ENCODE data around the gene TLR2. TPM values are rescaled to one million over a fixed set of nuclear protein-coding genes. Genes with fewer than 3 reads are reported as not detected.

Gene TLR2
- total and polyA plus RNA-seq, 2 experiments from 2014 or later: 0.63 to 1.2 TPM

DNA sequence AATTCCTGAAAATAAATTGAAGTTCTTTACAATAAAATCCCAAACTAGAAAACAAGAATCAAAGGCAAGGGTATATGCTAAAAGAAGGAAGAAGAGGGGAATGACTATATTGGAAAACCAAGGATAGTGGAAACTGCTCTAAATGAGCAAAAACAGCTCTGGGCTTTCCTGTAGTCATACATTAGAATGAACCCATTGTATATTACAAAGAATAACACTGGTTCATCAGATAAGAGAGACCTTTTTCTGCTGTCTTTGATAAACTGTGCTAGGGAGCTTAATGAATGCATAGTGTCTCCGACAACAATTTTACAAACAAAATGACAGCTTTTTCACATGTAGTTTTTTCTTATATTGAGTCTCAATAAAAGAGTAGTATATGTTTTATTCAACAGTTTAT lies 26.6 kb downstream of the TLR2 start (continued):
- TF ChIP-seq, protein P1, sequence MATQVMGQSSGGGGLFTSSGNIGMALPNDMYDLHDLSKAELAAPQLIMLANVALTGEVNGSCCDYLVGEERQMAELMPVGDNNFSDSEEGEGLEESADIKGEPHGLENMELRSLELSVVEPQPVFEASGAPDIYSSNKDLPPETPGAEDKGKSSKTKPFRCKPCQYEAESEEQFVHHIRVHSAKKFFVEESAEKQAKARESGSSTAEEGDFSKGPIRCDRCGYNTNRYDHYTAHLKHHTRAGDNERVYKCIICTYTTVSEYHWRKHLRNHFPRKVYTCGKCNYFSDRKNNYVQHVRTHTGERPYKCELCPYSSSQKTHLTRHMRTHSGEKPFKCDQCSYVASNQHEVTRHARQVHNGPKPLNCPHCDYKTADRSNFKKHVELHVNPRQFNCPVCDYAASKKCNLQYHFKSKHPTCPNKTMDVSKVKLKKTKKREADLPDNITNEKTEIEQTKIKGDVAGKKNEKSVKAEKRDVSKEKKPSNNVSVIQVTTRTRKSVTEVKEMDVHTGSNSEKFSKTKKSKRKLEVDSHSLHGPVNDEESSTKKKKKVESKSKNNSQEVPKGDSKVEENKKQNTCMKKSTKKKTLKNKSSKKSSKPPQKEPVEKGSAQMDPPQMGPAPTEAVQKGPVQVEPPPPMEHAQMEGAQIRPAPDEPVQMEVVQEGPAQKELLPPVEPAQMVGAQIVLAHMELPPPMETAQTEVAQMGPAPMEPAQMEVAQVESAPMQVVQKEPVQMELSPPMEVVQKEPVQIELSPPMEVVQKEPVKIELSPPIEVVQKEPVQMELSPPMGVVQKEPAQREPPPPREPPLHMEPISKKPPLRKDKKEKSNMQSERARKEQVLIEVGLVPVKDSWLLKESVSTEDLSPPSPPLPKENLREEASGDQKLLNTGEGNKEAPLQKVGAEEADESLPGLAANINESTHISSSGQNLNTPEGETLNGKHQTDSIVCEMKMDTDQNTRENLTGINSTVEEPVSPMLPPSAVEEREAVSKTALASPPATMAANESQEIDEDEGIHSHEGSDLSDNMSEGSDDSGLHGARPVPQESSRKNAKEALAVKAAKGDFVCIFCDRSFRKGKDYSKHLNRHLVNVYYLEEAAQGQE (IDR thresholded peaks at IDR 0.05; ENCODE audit: unreplicated experiment): no peak
- no peak for TF ChIP-seq NANOG (IDR thresholded peaks at IDR 0.05; ENCODE audit: borderline replicate concordance)
- TF ChIP-seq, protein P2, sequence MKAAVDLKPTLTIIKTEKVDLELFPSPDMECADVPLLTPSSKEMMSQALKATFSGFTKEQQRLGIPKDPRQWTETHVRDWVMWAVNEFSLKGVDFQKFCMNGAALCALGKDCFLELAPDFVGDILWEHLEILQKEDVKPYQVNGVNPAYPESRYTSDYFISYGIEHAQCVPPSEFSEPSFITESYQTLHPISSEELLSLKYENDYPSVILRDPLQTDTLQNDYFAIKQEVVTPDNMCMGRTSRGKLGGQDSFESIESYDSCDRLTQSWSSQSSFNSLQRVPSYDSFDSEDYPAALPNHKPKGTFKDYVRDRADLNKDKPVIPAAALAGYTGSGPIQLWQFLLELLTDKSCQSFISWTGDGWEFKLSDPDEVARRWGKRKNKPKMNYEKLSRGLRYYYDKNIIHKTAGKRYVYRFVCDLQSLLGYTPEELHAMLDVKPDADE (IDR thresholded peaks at IDR 0.05): no peak

DNA sequence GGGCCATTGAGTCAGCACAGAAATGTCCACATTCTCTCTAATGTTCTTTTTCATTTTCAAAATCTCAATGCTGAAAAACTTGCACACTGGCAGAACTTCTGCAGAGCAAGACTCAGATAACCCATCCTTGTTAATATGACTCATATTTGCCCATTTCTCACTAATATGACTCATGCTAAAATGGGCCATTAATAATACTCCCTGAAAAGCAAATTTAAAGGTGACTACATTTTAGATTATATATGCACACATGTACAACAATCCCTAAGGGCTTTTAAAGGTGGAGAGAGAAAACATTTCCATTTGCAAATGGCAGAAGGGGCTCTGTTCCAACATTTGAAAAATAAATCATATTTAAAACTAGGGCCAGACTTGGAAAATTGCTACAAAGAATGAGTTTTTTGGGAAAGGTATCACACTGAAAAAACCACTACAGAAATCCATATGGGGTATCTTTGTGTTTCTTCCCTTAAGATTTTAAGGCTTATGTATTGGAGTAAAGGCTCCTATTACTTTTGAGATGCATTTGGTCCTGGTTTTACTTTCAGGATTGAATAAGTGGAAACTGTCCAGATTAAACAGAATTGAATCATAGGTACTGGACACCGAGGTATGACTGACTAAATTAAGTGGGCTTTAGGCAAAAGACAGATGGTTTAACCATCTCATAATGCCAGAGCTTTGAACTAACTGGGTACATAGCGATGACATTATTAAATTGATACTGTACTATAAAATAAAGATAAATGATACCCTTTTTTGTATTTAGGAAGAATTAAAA lies 30.0 kb downstream of the TLR2 start:
- no peaks in the 10 kb centered on the region for H3K27me3 ChIP-seq (ENCODE audit: insufficient read depth)
- no peak for ATAC-seq
- Mint-ChIP-seq H3K27ac (no peak overlapping the region), H3K36me3 (ENCODE audit: low read depth) (peaks cover 2% of the 10 kb centered on the region), H3K27me3 (ENCODE audit: insufficient read depth, low read depth, poor library complexity) (peaks cover 2% of the 10 kb centered on the region), H3K4me3 (no peak overlapping the region), H3K4me1 (no peaks in the 10 kb centered on the region), H3K9me3 (no peaks in the 10 kb centered on the region)
- H3K27ac ChIP-seq (ENCODE audit: low read depth): no peak overlapping the region
- H3K79me2 ChIP-seq (replicated peaks; ENCODE audit: insufficient read depth): no peaks in the 10 kb centered on the region
- no peaks in the 10 kb centered on the region for H4K20me1 ChIP-seq (replicated peaks; ENCODE audit: insufficient read depth)
- no peak overlapping the region for H3K4me3 ChIP-seq
- no peak overlapping the region for H3K4me2 ChIP-seq
- no peaks in the 10 kb centered on the region for H3K4me1 ChIP-seq (ENCODE audit: insufficient read depth)
- no peak for TF ChIP-seq EZH2 (IDR thresholded peaks at IDR 0.05; ENCODE audit: low read depth, unreplicated experiment)
- no peak for TF ChIP-seq POLR2AphosphoS5 (IDR thresholded peaks at IDR 0.05; ENCODE audit: low read depth)
- TF ChIP-seq, protein P3, sequence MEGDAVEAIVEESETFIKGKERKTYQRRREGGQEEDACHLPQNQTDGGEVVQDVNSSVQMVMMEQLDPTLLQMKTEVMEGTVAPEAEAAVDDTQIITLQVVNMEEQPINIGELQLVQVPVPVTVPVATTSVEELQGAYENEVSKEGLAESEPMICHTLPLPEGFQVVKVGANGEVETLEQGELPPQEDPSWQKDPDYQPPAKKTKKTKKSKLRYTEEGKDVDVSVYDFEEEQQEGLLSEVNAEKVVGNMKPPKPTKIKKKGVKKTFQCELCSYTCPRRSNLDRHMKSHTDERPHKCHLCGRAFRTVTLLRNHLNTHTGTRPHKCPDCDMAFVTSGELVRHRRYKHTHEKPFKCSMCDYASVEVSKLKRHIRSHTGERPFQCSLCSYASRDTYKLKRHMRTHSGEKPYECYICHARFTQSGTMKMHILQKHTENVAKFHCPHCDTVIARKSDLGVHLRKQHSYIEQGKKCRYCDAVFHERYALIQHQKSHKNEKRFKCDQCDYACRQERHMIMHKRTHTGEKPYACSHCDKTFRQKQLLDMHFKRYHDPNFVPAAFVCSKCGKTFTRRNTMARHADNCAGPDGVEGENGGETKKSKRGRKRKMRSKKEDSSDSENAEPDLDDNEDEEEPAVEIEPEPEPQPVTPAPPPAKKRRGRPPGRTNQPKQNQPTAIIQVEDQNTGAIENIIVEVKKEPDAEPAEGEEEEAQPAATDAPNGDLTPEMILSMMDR (conservative IDR thresholded peaks at IDR 0.05; ENCODE audit: low read depth in 2 of 2): no peak
- TF ChIP-seq, protein P1 (IDR thresholded peaks at IDR 0.05; ENCODE audit: unreplicated experiment): no peak
- TF ChIP-seq STAT1 (IDR thresholded peaks at IDR 0.05; ENCODE audit: unreplicated experiment): no peak
- TF ChIP-seq, protein P2 (IDR thresholded peaks at IDR 0.05): no peak
- TF ChIP-seq JUNB (IDR thresholded peaks at IDR 0.05; ENCODE audit: unreplicated experiment): no peak
- TF ChIP-seq ZNF114 (CRISPR knock-in tag; IDR thresholded peaks at IDR 0.05): no peak
- TF ChIP-seq CREB1 (CRISPR knock-in tag; IDR thresholded peaks at IDR 0.05; ENCODE audit: low read depth): no peak
- TF ChIP-seq EZH2phosphoT487 (IDR thresholded peaks at IDR 0.05; ENCODE audit: unreplicated experiment): no peak
- TF ChIP-seq ZNF331 (CRISPR knock-in tag; IDR thresholded peaks at IDR 0.05; ENCODE audit: low read depth): no peak
- no peaks in the 10 kb centered on the region for H3K36me3 ChIP-seq (ENCODE audit: insufficient read depth)
- H3F3A ChIP-seq (replicated peaks; ENCODE audit: low read depth): no peaks in the 10 kb centered on the region
- no peak for DNase-seq (ENCODE audit: low spot score)
- H2AFZ ChIP-seq: no peak overlapping the region
- H3K9me2 ChIP-seq (ENCODE audit: insufficient read depth): 0 out of 2 replicates have a peak, but pooled peaks cover 4% of the 10 kb centered on the region

Measured in GM23338 (cell line).